ENCODE measurements around the gene SETD1B.

SETD1B gene

DNA sequence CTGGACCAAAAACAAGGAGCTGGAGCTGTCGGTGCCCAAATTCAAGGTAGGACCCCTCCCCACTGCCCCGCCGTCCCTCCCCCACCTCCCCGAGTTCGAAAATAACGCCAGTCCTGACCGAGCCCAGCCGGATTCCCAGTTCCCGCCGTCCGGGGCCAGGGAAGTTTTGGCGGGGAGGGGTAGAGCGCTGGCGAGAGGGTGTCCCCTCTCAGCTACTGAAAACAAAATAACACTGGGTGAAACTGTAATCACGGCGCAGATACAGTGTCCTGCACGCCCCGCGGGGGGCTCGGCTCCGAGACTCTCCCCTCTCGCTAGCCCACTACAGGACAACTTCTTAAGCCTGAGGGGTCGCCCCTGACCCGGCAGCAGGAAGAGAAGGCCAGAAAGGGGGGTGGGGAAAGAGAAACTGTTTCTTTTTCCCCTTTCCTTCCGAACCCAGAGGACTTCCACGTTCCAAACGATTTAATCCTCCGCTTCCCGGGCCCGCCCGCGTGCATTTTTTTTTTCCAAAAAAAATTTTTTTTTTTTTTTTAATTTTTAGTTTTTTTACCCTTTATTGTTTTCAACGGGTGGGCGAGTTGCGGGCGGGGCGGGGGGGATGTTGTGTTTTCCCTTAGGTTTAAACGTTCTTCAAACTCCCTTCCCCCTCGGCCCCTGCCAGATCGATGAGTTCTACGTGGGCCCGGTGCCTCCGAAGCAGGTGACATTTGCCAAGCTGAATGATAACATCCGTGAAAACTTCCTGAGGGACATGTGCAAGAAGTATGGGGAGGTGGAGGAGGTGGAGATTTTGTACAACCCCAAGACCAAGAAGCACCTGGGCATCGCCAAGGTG lies 1.6 kb downstream of the SETD1B start:
- Histone ChIP-seq H3K4me2 (ENCODE audit: low read length) (peak overlapping the region; percentile 87), H3F3A (ENCODE audit: insufficient read depth, low read length) (no peaks in the 10 kb centered on the region), H3K27me3 (ENCODE audit: insufficient read depth, low read length) (no peaks in the 10 kb centered on the region), H4K20me1 (ENCODE audit: insufficient read depth, low read length) (no peaks in the 10 kb centered on the region), H3K27ac (ENCODE audit: low read depth, low read length, poor library complexity, severe bottlenecking) (peak overlapping the region; percentile 67), H3K36me3 (ENCODE audit: insufficient read depth, low read length) (peaks cover 24% of the 10 kb centered on the region), H3K4me1 (ENCODE audit: insufficient read depth, low read length, severe bottlenecking) (peaks cover 42% of the 10 kb centered on the region), H3K9me3 (ENCODE audit: low read length) (no peaks in the 10 kb centered on the region), H2AFZ (ENCODE audit: low read length) (no peak overlapping the region), H3K9me2 (ENCODE audit: low read depth, low read length) (no peaks in the 10 kb centered on the region), H3K9ac (ENCODE audit: low read length) (peak overlapping the region; percentile 83), H3K79me2 (ENCODE audit: insufficient read depth, low read length) (0 out of 2 replicates have a peak, but pooled peaks cover 8% of the 10 kb centered on the region), H3K4me3 (ENCODE audit: low read depth, low read length, poor library complexity, severe bottlenecking) (peak overlapping the region; percentile 79)
- TF ChIP-seq EZH2 (IDR thresholded peaks at IDR 0.05; ENCODE audit: borderline replicate concordance, low read length) = no peak
- TF ChIP-seq, protein P1, sequence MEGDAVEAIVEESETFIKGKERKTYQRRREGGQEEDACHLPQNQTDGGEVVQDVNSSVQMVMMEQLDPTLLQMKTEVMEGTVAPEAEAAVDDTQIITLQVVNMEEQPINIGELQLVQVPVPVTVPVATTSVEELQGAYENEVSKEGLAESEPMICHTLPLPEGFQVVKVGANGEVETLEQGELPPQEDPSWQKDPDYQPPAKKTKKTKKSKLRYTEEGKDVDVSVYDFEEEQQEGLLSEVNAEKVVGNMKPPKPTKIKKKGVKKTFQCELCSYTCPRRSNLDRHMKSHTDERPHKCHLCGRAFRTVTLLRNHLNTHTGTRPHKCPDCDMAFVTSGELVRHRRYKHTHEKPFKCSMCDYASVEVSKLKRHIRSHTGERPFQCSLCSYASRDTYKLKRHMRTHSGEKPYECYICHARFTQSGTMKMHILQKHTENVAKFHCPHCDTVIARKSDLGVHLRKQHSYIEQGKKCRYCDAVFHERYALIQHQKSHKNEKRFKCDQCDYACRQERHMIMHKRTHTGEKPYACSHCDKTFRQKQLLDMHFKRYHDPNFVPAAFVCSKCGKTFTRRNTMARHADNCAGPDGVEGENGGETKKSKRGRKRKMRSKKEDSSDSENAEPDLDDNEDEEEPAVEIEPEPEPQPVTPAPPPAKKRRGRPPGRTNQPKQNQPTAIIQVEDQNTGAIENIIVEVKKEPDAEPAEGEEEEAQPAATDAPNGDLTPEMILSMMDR (IDR thresholded peaks at IDR 0.05; ENCODE audit: low read length) = no peak

DNA sequence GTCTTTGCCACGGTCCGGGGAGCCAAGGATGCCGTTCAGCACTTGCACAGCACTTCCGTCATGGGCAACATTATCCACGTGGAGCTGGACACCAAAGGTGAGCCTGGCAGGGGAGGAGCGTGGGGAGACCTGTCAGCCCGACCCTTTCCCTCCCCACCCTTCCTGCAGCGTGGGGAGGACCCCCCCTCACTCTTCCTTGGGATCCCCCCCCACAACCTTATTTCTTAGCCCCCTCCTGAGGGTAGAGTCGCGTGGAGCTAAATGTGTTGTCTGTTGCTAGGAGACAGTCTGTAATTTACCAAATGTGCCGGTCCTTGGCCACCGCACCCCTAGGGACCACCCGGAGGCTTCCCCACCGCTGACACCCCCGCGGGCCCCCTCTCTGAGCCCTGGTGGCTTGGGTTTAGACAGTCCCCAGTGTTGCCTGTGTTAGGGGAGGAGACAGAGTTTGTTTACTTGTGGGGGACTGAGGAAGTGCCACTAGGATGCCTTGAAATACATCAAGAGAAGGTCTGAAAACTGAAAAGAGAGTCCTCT lies 2.3 kb downstream of the SETD1B start:
- H3K4me1 ChIP-seq (ENCODE audit: insufficient read depth, low read length, severe bottlenecking) = peaks cover 42% of the 10 kb centered on the region
- no peaks in the 10 kb centered on the region for H3K9me3 ChIP-seq (ENCODE audit: low read length)
- H3K9me2 ChIP-seq (ENCODE audit: low read depth, low read length) = no peaks in the 10 kb centered on the region
- 0 out of 2 replicates have a peak, but pooled peaks cover 3% of the 10 kb centered on the region for H3F3A ChIP-seq (ENCODE audit: insufficient read depth, low read length)
- H3K27ac ChIP-seq (ENCODE audit: low read depth, low read length, poor library complexity, severe bottlenecking) = no peak overlapping the region
- TF ChIP-seq EZH2 (IDR thresholded peaks at IDR 0.05; ENCODE audit: borderline replicate concordance, low read length) = no peak
- TF ChIP-seq, protein P1 (IDR thresholded peaks at IDR 0.05; ENCODE audit: low read length) = no peak
- no peaks in the 10 kb centered on the region for H4K20me1 ChIP-seq (ENCODE audit: insufficient read depth, low read length)
- 0 out of 2 replicates have a peak, but pooled peaks cover 8% of the 10 kb centered on the region for H3K79me2 ChIP-seq (ENCODE audit: insufficient read depth, low read length)
- peak overlapping the region; percentile 11; the same call in 1 of the 2 replicates for H3K9ac ChIP-seq (ENCODE audit: low read length)
- H3K4me3 ChIP-seq (ENCODE audit: low read depth, low read length, poor library complexity, severe bottlenecking) = peak overlapping the region; percentile 79
- H3K36me3 ChIP-seq (ENCODE audit: insufficient read depth, low read length) = peaks cover 31% of the 10 kb centered on the region
- no peak overlapping the region for H2AFZ ChIP-seq (ENCODE audit: low read length)
- H3K27me3 ChIP-seq (ENCODE audit: insufficient read depth, low read length) = no peaks in the 10 kb centered on the region
- peak overlapping the region; percentile 87 for H3K4me2 ChIP-seq (ENCODE audit: low read length)

DNA sequence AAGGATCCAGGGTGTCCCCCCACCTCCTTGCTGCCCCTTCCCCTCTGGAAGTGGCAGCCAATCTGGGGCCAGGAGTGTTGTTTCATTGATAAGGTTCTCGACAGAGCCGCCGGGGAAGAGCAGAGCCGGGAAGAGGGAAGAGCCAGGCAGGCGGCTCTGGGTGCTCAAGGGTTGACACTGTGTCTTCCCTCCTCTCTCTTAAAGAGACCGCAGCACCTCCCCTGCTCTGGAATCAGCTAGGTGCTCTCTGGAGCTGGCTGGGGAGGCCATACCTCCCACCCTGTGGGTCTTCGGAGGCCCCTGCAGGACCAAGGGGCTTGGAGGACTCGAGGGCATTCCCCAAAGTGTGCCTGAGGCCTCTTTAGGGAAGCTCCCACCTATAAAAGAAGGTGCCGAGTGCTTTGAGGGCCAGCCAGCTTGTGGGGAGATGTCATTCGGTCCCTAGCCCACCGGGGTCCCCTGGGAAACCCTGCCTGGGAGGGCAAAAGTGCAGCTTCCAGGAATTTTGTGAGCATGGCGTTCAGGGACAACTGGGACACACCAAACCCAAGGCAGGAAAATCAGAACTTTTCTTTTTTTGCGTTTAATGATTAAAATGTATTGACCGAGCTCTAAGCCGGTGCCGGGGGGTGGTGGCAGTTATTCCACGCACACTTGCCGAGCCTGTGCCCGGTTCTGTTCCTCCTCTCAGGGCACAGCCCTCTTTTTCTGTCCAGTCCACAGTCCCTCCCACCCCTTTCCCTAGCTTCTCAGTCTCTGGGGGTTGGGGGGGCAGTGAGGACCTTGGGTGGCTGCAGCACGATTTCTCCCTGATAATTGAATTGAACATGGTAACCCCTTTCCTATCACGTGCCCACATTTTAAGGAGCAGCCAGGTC lies 3.0 kb downstream of the SETD1B start:
- H3K36me3 ChIP-seq (ENCODE audit: insufficient read depth, low read length) = peaks cover 33% of the 10 kb centered on the region
- H3K9me2 ChIP-seq (ENCODE audit: low read depth, low read length) = no peaks in the 10 kb centered on the region
- no peaks in the 10 kb centered on the region for H4K20me1 ChIP-seq (ENCODE audit: insufficient read depth, low read length)
- peak overlapping the region; percentile 11; the same call in 1 of the 2 replicates for H3K9ac ChIP-seq (ENCODE audit: low read length)
- peak overlapping the region; percentile 79 for H3K4me3 ChIP-seq (ENCODE audit: low read depth, low read length, poor library complexity, severe bottlenecking)
- H3K9me3 ChIP-seq (ENCODE audit: low read length) = no peaks in the 10 kb centered on the region
- H3K4me1 ChIP-seq (ENCODE audit: insufficient read depth, low read length, severe bottlenecking) = peaks cover 42% of the 10 kb centered on the region
- TF ChIP-seq EZH2 (IDR thresholded peaks at IDR 0.05; ENCODE audit: borderline replicate concordance, low read length) = no peak
- TF ChIP-seq, protein P1 (IDR thresholded peaks at IDR 0.05; ENCODE audit: low read length) = no peak
- 0 out of 2 replicates have a peak, but pooled peaks cover 8% of the 10 kb centered on the region for H3K79me2 ChIP-seq (ENCODE audit: insufficient read depth, low read length)
- H3F3A ChIP-seq (ENCODE audit: insufficient read depth, low read length) = 0 out of 2 replicates have a peak, but pooled peaks cover 5% of the 10 kb centered on the region
- H2AFZ ChIP-seq (ENCODE audit: low read length) = no peak overlapping the region
- H3K27me3 ChIP-seq (ENCODE audit: insufficient read depth, low read length) = no peaks in the 10 kb centered on the region
- peak overlapping the region; percentile 32 for H3K27ac ChIP-seq (ENCODE audit: low read depth, low read length, poor library complexity, severe bottlenecking)
- H3K4me2 ChIP-seq (ENCODE audit: low read length) = peak overlapping the region; percentile 87

Measured in OCI-LY1 (cell line).